Stimulated activated CD8-positive, alpha-beta memory T cell treated with anti-CD3 and anti-CD28 coated beads, Interleukin-7, amount 100 ng/mL, for 4 hours (primary cell): ENCODE results near the gene TRIM22.

ENCODE experiments used
- DNase-seq, 2 donors: peaks; one replicate each; pipeline ENCODE4 v3.0.0-alpha.2; 2020; ENCODE audit warnings: low read depth in 2 of 2

TRIM22 gene

DNA sequence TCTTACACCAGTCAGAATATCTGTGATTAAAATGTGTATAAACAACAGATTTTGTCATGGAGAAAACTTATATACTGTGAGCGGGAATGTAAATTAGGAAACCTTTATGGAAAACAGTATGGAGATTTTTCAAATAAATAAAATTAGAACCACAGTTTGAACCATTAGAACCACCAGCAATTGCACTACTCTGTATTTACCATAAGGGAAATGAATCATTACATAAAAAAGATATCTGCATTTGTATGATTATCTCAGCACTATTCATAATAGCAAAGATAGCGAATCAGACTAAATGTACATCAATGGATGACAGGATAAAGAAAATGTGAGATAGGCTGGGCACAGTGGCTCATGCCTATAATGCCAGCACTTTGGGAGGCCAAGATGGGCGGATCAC, 57.0 kb downstream of the TRIM22 start:
- no peak for DNase-seq

DNA sequence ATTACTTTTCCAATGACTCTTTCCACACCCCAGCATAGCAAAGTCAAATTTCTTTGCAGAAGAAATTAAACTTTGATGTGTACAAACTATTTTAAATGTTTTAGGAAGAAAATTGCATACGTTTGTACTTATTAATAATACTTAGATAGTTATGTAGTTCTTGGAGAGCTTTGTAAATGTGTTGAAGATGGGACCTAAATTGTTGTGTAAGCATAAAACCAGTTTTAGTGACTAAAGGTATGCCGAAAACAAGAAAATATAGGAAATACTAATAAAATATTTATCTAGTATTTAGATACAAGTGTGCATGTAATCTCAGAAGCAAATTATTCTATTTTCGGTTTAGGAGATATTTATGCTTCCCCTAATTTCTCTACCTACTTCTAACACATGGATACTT, 60.2 kb downstream of the TRIM22 start:
- DNase-seq = no peak

GRCh38 chr11:5753943-5754342, 64.4 kb downstream of the TRIM22 start, which contains the start of gene OR52N4:
Gene OR52N4, plus strand, starts transcription at chr11:5754243. Its CDS starts 498 bp downstream, at chr11:5754741.
- no peak for DNase-seq
